H1 (cell line): ENCODE measurements around the gene SKIC8. TPM values are rescaled to one million over a fixed set of nuclear protein-coding genes. Genes with fewer than 3 reads are reported as not detected.

Experiments
- EGR1 ChIP-seq: IDR thresholded peaks from 2 replicates; pipeline ENCODE4 v1.6.1; 2011; ENCODE audit warnings: low read depth, low read length, borderline replicate concordance
- RXRA ChIP-seq: IDR thresholded peaks from 2 replicates; pipeline ENCODE4 v1.6.1; 2011; ENCODE audit warnings: low read depth, mild to moderate bottlenecking, low read length, moderate library complexity; ENCODE audit not compliant: insufficient read depth
- polyA plus RNA-seq, 7 experiments: library from polyadenylated mRNA; depleted of rRNA in 3 of 7; stranded (reverse) in 5 of 7; unstranded in 2 of 7; fragments of >200 nt in 5 of 7; fragments of 200-250 nt in 2 of 7; gene quantifications; 1 replicate in 5 of 7; 2 replicates in 1 of 7; 4 replicates in 1 of 7; pipeline versions ENCODE4 v1.2.1 to v1.2.3, GENCODE V29; 2011 to 2013; ENCODE audit warnings: missing spikeins in 2 of 7, mixed read lengths in 2 of 7
- total RNA-seq: library from RNA; stranded (reverse); fragmentation: NEBNext Ultra II Directional; extraction: Animal tissue kit (Norgen Biotek cat#: 25700); gene quantifications from 2 replicates; pipeline ENCODE4 v1.2.1, GENCODE V29; 2021

The SKIC8 gene
- total and polyA plus RNA-seq, 2 of the 8 experiments (the other 6 are each of a cell fraction or from before 2014, with no cell fraction given): 44.2 to 77.7 TPM

DNA sequence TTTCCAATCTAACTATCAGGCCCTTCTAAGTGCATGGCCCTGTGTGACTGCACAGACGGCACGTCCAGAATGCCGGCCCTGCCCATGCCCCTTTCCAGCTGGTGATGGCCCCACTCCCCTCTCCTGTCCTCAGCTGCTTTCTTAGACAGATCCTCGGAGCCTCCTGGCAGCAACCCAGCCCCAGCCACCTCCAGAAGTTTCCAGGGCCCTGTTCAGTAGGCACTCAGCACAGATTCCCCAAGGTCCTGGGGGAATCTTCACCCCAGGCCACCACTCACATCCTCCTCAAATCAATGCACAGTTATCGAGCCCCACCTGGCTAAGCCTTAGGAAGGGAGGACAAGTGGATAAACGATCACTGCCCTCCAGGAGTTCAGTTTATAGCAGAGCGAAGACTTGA, 39.4 kb upstream of the SKIC8 start (continued):
- no peak for TF ChIP-seq EGR1
- no peak for TF ChIP-seq RXRA
